Thyroid gland (tissue), 4 donors: ENCODE results near the gene GPR42. TPM values are rescaled to one million over a fixed set of nuclear protein-coding genes. Genes with fewer than 3 reads are reported as not detected.

ENCODE experiments used
- DNase-seq, 2 donors: peaks; one replicate each; pipeline ENCODE4 v3.0.0-alpha.2; 2019
- H3K27ac ChIP-seq, 3 donors: fragments of 200-600 bp; sonication (generic); 1 replicate in 2 of 3; 2 replicates in 1 of 3; pipeline ENCODE4 v1.5.1; 2016 to 2019; ENCODE audit warnings: mild to moderate bottlenecking in 1 of 3, moderate library complexity in 1 of 3
- H3K27me3 ChIP-seq: fragments of 200-600 bp; sonication (generic); one replicate; pipeline ENCODE4 v1.5.1; 2019
- H3K36me3 ChIP-seq, 2 donors: fragments of 200-600 bp; sonication (generic); one replicate each; pipeline ENCODE4 v1.5.1; 2016 to 2019
- H3K4me1 ChIP-seq, 2 donors: fragments of 200-600 bp; sonication (generic); one replicate each; pipeline ENCODE4 v1.5.1; 2017 to 2019
- H3K4me3 ChIP-seq, 3 donors: fragments of 200-600 bp; sonication (generic); replicated peaks in 1 of 3; 1 replicate in 2 of 3; 2 replicates in 1 of 3; pipeline ENCODE4 v1.5.1; 2016; ENCODE audit warnings: mild to moderate bottlenecking in 1 of 3
- H3K9me3 ChIP-seq: fragments of 200-600 bp; sonication (generic); one replicate; pipeline ENCODE4 v1.5.1; 2017
- POLR2A ChIP-seq, 2 donors: fragments of 450-650 bp; IDR thresholded peaks; one replicate each; pipeline ENCODE4 v1.6.1; 2017; ENCODE audit warnings: antibody characterized with exemption in 2 of 2, mild to moderate bottlenecking in 2 of 2, moderate library complexity in 1 of 2
- WGBS, 2 donors: methylation state at CpG; one replicate each; pipeline ENCODE4 v1.1.5; 2017; 5-methylcytosine and 5-hydroxymethylcytosine counted together
- intact Hi-C: fragments of 100-400 bp; cut with DNase I; formaldehyde crosslinking; loops from one replicate; pipeline ENCODE4 v1.15.1; 2023
- total RNA-seq, 4 donors: library from RNA; depleted of rRNA; stranded (reverse); fragments of >200 nt; gene quantifications; one replicate each; pipeline ENCODE4 v1.2.3, GENCODE V29; 2016
- TF ChIP-seq, protein P1 (sequence below), 6 experiments: fragments of 200-600 bp in 3 of 6; fragments of 450-650 bp in 3 of 6; sonication (generic) in 3 of 6; IDR thresholded peaks; one replicate each; pipeline ENCODE4 v1.5.1; 2016 to 2019; ENCODE audit warnings: antibody characterized with exemption in 6 of 6, mild to moderate bottlenecking in 2 of 6, inconsistent platforms in 1 of 6, moderate library complexity in 1 of 6

GPR42 gene
- total RNA-seq, 4 donors from 2014 or later: 0.27 TPM; not detected in 3

DNA sequence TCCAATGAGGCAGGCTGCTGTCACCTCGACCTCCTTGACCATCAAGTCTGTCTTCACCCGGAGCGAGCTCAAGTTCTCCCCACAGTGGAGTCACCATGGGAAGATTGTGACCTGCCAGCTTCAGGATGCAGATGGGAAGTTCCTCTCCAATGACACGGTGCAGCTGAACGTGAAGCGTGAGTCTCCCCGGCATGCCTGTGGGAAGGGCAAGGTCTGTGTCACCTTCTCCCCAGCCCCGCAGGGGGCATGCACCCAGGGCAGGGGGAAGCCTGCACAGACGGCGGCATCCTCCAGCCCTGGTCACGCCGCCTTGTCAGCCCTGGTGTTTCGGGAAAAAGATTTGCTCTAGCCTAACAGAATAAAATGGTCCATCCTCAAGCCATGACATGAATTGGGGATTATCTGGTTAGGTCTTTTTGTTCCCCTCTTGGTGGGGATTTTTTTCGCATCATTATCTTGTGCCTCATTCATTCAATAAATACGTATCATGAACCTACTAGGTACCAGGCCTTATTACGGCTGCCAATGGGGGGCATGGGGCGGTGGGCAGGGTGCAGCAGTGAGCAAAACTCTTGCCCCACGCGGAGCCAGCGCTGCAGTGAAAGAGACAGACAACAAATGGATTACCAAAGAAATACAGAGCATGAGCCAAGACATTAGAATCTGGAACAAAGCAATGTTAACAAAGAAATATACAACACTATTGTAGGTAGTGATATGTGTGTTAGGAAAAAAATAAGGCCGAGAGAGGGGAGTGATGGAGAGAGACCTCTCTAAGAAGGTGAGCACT is 34.5 kb upstream of the GPR42 start:
- Histone ChIP-seq H3K36me3 (no peaks in the 10 kb centered on the region), H3K9me3 (no peaks in the 10 kb centered on the region), H3K4me1 (no peaks in the 10 kb centered on the region), H3K27me3 (no peaks in the 10 kb centered on the region), H3K27ac (no peak overlapping the region), H3K4me3 (no peak overlapping the region)
- WGBS, 2 donors: 92 to 96% methylated on average over 16 to 21 of the region's 21 CpGs
- DNase-seq: no peak
- intact Hi-C loops: no loop called here
- TF ChIP-seq, protein P1, sequence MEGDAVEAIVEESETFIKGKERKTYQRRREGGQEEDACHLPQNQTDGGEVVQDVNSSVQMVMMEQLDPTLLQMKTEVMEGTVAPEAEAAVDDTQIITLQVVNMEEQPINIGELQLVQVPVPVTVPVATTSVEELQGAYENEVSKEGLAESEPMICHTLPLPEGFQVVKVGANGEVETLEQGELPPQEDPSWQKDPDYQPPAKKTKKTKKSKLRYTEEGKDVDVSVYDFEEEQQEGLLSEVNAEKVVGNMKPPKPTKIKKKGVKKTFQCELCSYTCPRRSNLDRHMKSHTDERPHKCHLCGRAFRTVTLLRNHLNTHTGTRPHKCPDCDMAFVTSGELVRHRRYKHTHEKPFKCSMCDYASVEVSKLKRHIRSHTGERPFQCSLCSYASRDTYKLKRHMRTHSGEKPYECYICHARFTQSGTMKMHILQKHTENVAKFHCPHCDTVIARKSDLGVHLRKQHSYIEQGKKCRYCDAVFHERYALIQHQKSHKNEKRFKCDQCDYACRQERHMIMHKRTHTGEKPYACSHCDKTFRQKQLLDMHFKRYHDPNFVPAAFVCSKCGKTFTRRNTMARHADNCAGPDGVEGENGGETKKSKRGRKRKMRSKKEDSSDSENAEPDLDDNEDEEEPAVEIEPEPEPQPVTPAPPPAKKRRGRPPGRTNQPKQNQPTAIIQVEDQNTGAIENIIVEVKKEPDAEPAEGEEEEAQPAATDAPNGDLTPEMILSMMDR (IDR thresholded peaks at IDR 0.05): no peak
- no peak for TF ChIP-seq POLR2A (IDR thresholded peaks at IDR 0.05)

DNA sequence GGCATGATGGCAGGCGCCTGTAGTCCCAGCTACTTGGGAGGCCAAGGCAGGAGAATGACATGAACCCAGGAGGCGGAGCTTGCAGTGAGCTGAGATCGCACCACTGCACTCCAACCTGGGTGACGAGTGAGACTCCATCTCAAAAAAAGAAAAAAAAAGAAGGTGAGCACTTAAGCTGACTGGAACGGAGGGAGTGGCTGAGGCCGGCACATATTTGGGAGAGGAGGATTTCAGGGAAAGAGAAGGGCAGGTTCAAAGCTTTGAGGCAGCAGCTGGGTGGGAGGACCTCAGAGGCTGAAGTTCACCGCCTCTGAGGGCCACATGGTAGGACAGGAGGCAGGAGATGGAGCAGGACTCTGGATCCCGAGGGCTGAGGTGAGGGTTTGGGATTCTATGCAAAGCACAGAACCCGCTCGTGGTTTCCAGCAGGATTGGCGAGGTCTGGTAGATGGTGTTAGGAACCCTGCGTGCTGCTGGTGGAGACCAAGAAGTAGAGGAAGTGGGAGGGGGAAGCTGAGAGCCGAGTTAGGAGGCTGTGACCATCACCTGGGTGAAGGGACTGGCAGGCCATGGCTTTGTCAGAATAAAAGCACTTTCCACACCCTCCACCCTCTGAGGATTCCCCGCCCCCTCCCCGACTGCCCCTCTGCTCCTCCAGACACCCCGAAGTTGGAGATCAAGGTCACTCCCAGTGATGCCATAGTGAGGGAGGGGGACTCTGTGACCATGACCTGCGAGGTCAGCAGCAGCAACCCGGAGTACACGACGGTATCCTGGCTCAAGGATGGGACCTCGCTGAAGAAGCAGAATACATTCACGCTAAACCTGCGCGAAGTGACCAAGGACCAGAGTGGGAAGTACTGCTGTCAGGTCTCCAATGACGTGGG is 33.5 kb upstream of the GPR42 start:
- Histone ChIP-seq H3K4me3 (no peak overlapping the region), H3K9me3 (no peaks in the 10 kb centered on the region), H3K4me1 (no peaks in the 10 kb centered on the region), H3K27ac (no peak overlapping the region), H3K36me3 (no peaks in the 10 kb centered on the region), H3K27me3 (no peaks in the 10 kb centered on the region)
- DNase-seq: no peak
- WGBS, 2 donors: 86 to 88% methylated on average over 22 to 24 of the region's 25 CpGs
- TF ChIP-seq, protein P1 (IDR thresholded peaks at IDR 0.05): no peak
- TF ChIP-seq POLR2A (IDR thresholded peaks at IDR 0.05): no peak
- intact Hi-C loops: no loop called here

GRCh38 chr19:35337984-35338296 is 32.9 kb upstream of the GPR42 start:
- 79 to 89% methylated on average over 13 of the region's 13 CpGs for WGBS, 2 donors
- no peaks in the 10 kb centered on the region for H3K36me3 ChIP-seq
- no peak for TF ChIP-seq POLR2A (IDR thresholded peaks at IDR 0.05)
- TF ChIP-seq, protein P1 (IDR thresholded peaks at IDR 0.05): no peak
- no peak overlapping the region for H3K4me3 ChIP-seq
- no peak overlapping the region for H3K27ac ChIP-seq
- intact Hi-C loops: no loop called here
- DNase-seq: no peak
- no peaks in the 10 kb centered on the region for H3K27me3 ChIP-seq
- H3K4me1 ChIP-seq: no peaks in the 10 kb centered on the region
- H3K9me3 ChIP-seq: no peaks in the 10 kb centered on the region

GRCh38 chr19:35340431-35340830 is 30.4 kb upstream of the GPR42 start:
- DNase-seq: no peak
- no peak for TF ChIP-seq POLR2A (IDR thresholded peaks at IDR 0.05)
- TF ChIP-seq, protein P1 (IDR thresholded peaks at IDR 0.05): no peak
- WGBS, 2 donors: 88 to 91% methylated on average over 6 to 7 of the region's 11 CpGs
- Histone ChIP-seq H3K4me3 (no peak overlapping the region), H3K4me1 (no peaks in the 10 kb centered on the region), H3K9me3 (no peaks in the 10 kb centered on the region), H3K27me3 (no peaks in the 10 kb centered on the region), H3K27ac (no peak overlapping the region), H3K36me3 (no peaks in the 10 kb centered on the region)
- intact Hi-C loops: no loop called here

DNA sequence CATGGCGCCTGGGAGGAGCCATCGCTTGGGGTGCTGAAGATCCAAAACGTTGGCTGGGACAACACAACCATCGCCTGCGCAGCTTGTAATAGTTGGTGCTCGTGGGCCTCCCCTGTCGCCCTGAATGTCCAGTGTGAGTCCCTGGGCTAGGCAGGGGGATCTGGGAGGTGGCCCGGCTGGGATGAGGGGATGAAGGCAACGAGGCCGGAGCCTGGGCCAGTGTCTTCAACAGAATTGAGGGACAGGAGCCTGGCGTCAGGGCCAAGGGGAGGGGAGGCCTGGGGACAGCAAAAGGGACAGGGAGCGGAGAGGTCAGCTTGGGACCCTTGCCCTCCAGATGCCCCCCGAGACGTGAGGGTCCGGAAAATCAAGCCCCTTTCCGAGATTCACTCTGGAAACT is 29.9 kb upstream of the GPR42 start:
- intact Hi-C loops: no loop called here
- Histone ChIP-seq H3K4me1 (no peaks in the 10 kb centered on the region), H3K27me3 (no peaks in the 10 kb centered on the region), H3K27ac (no peak overlapping the region), H3K9me3 (no peaks in the 10 kb centered on the region), H3K4me3 (no peak overlapping the region), H3K36me3 (no peaks in the 10 kb centered on the region)
- WGBS, 2 donors: 89 to 90% methylated on average over 12 to 16 of the region's 16 CpGs
- TF ChIP-seq POLR2A (IDR thresholded peaks at IDR 0.05): no peak
- TF ChIP-seq, protein P1 (IDR thresholded peaks at IDR 0.05): no peak
- no peak for DNase-seq
